SU-DHL-6 (cell line): Measurements from ENCODE around the gene LRCH3.

Experiments
- H2AFZ ChIP-seq: fragments of 200-600 bp; sonication (generic); 2 replicates; pipeline ENCODE4 v1.6.1; 2014; ENCODE audit warnings: low read depth, mild to moderate bottlenecking, moderate library complexity, mixed read lengths, antibody characterized with exemption, low read length; ENCODE audit not compliant: severe bottlenecking
- H3F3A ChIP-seq: fragments of 200-600 bp; shearing (Covaris generic); 2 replicates; pipeline ENCODE4 v1.6.0; 2016; ENCODE audit warnings: antibody characterized with exemption, mild to moderate bottlenecking; ENCODE audit not compliant: insufficient read depth
- H3K27ac ChIP-seq: fragments of 200-600 bp; sonication (generic); 2 replicates; pipeline ENCODE4 v1.5.1; 2016; ENCODE audit warnings: low read depth, mild to moderate bottlenecking, low read length, moderate library complexity, mixed read lengths
- H3K27me3 ChIP-seq: fragments of 200-600 bp; sonication (generic), shearing (Covaris generic); 2 replicates; pipeline ENCODE4 v1.6.0; 2014; ENCODE audit warnings: mild to moderate bottlenecking, low read length
- H3K36me3 ChIP-seq: fragments of 200-600 bp; sonication (generic); 2 replicates; pipeline ENCODE4 v1.6.1; 2014; ENCODE audit warnings: mild to moderate bottlenecking, low read length, mixed read lengths
- H3K4me2 ChIP-seq: fragments of 300-600, 200-600 bp; shearing (Covaris generic), sonication (generic); 2 replicates; pipeline ENCODE4 v1.6.0; 2014; ENCODE audit warnings: low read length, low read depth, mild to moderate bottlenecking; ENCODE audit not compliant: poor library complexity, severe bottlenecking
- H3K4me3 ChIP-seq: fragments of 200-600 bp; sonication (generic); 2 replicates; pipeline ENCODE4 v1.5.1; 2014; ENCODE audit warnings: antibody characterized with exemption, low read length, mild to moderate bottlenecking, mixed read lengths; ENCODE audit not compliant: insufficient read depth, poor library complexity, severe bottlenecking
- H3K79me2 ChIP-seq: fragments of 200-600 bp; sonication (generic); 2 replicates; pipeline ENCODE4 v1.6.1; 2014; ENCODE audit warnings: mild to moderate bottlenecking, low read length, moderate library complexity; ENCODE audit not compliant: insufficient read depth
- H3K9ac ChIP-seq: fragments of 200-600 bp; sonication (generic); 2 replicates; pipeline ENCODE4 v1.7.0; 2014; ENCODE audit warnings: mild to moderate bottlenecking, low read length
- H3K9me2 ChIP-seq: fragments of 200-600 bp; sonication (generic); replicated peaks from 2 replicates; pipeline ENCODE4 v1.6.1; 2014; ENCODE audit warnings: low read length; ENCODE audit not compliant: insufficient read depth
- H3K9me3 ChIP-seq: fragments of 200-600 bp; sonication (generic); 2 replicates; pipeline ENCODE4 v1.6.1; 2014; ENCODE audit warnings: low read length, mixed read lengths; ENCODE audit not compliant: insufficient read depth
- H4K20me1 ChIP-seq: fragments of 200-600 bp; sonication (generic); 2 replicates; pipeline ENCODE4 v1.6.1; 2014; ENCODE audit warnings: low read depth, mild to moderate bottlenecking, antibody characterized with exemption, low read length, moderate library complexity, mixed read lengths
- EZH2phosphoT487 ChIP-seq: fragments of 200-600 bp; sonication (generic), shearing (Covaris generic); conservative IDR thresholded peaks from 2 replicates; pipeline ENCODE4 v1.6.1; 2018; ENCODE audit warnings: mild to moderate bottlenecking, antibody characterized with exemption, low read length, moderate library complexity, mixed read lengths
- TF ChIP-seq, protein P1 (sequence below): fragments of 200-600 bp; sonication (generic); IDR thresholded peaks from one replicate; pipeline ENCODE4 v1.5.1; 2017; ENCODE audit warnings: antibody characterized with exemption, mild to moderate bottlenecking, low read length, moderate library complexity; ENCODE audit not compliant: insufficient read depth, poor library complexity, severe bottlenecking

LRCH3 gene

DNA sequence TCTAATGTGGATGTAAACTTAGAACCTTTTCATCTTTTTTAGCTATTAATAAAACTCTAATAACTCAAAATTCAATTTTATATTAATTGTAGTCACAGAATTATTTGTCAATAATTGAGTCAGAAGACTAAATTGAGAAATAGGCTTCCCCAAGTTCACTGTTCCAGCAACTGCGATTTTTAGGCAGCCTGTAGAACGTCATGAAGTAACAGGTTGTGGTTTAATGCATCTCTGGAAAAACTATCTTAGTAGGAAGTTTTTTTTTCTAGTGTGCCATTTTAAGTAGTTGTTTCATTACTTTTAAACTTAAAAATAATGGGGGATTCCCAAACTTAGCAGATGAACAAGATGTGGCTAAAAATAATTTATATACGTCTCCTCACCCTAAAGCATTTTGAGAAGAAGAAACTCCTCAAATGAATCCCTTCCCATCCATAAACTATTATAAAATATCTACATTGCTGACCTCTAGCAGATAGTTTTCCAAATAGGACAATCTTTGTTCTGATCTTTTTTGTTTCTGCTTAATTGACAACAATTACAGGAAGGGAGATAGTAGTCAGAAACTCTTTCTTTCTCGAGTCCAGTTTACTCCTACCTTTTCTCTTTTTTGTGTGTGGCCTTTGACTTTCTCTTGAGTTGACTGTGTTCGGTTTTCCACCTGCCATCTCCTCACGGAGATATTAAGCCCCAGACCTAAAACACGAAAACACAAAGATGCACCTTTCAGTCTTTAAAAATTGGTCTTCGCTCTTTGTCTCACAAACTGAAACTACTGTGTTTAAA is 43.1 kb downstream of the LRCH3 start:
- TF ChIP-seq, protein P1, sequence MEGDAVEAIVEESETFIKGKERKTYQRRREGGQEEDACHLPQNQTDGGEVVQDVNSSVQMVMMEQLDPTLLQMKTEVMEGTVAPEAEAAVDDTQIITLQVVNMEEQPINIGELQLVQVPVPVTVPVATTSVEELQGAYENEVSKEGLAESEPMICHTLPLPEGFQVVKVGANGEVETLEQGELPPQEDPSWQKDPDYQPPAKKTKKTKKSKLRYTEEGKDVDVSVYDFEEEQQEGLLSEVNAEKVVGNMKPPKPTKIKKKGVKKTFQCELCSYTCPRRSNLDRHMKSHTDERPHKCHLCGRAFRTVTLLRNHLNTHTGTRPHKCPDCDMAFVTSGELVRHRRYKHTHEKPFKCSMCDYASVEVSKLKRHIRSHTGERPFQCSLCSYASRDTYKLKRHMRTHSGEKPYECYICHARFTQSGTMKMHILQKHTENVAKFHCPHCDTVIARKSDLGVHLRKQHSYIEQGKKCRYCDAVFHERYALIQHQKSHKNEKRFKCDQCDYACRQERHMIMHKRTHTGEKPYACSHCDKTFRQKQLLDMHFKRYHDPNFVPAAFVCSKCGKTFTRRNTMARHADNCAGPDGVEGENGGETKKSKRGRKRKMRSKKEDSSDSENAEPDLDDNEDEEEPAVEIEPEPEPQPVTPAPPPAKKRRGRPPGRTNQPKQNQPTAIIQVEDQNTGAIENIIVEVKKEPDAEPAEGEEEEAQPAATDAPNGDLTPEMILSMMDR, result no peak
- TF ChIP-seq EZH2phosphoT487, result no peak
- Histone ChIP-seq H3K9me3 (no peaks in the 10 kb centered on the region), H4K20me1 (no peaks in the 10 kb centered on the region), H3K4me2 (no peak overlapping the region), H3K36me3 (peaks cover 28% of the 10 kb centered on the region; the same call in 1 of the 2 replicates), H3K27me3 (no peaks in the 10 kb centered on the region), H3F3A (no peaks in the 10 kb centered on the region), H3K9ac (no peak overlapping the region), H3K27ac (no peak overlapping the region), H2AFZ (no peak overlapping the region), H3K79me2 (no peaks in the 10 kb centered on the region), H3K9me2 (no peaks in the 10 kb centered on the region), H3K4me3 (no peak overlapping the region)

DNA sequence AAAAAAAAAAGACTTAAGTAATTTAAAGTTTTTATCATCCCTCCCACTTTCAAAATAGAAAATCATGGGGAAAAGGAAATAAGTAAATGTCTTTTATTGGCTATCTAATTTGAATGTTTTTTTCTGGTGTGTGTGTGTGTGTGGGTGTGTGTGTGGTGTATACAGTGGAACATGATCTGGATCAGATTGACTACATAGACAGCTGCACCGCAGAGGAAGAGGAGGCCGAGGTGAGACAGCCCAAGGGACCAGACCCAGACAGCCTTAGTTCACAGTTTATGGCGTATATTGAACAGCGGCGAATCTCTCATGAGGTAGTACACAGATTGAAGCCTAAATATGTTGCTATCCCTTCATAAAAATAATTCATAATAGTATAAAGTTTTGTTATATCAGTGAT is 44.5 kb downstream of the LRCH3 start:
- no peak overlapping the region for H3K4me3 ChIP-seq
- no peaks in the 10 kb centered on the region for H4K20me1 ChIP-seq
- H3K27me3 ChIP-seq, result no peaks in the 10 kb centered on the region
- H3K79me2 ChIP-seq, result no peaks in the 10 kb centered on the region
- H3K4me2 ChIP-seq, result no peak overlapping the region
- peaks cover 27% of the 10 kb centered on the region; the same call in 1 of the 2 replicates for H3K36me3 ChIP-seq
- no peak overlapping the region for H3K9ac ChIP-seq
- no peaks in the 10 kb centered on the region for H3K9me3 ChIP-seq
- no peak overlapping the region for H3K27ac ChIP-seq
- no peaks in the 10 kb centered on the region for H3K9me2 ChIP-seq
- H3F3A ChIP-seq, result no peaks in the 10 kb centered on the region
- TF ChIP-seq, protein P1, result no peak
- TF ChIP-seq EZH2phosphoT487, result no peak
- no peak overlapping the region for H2AFZ ChIP-seq

DNA sequence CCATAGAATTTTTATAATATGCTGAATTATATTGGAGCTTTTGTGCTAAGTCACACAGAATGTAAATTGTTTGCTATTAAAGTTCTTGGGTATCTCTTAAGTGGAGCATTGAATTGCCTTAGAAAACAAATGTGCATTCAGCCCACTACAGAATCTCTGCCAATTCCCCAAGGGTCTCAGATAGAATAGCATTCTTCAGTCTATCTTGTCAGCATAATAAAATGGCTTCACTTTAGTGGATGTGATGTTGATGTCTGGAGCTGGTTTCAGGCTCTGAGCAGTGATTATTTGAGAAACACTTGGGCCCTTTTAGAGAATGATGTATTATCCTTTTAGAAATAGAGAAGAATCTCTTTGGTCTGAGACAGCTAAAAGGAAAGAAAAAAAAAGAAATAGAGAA is 45.2 kb downstream of the LRCH3 start:
- Histone ChIP-seq H2AFZ (no peak overlapping the region), H3K27ac (no peak overlapping the region), H3K9me2 (no peaks in the 10 kb centered on the region), H3K9me3 (no peaks in the 10 kb centered on the region), H3K79me2 (no peaks in the 10 kb centered on the region), H3K4me2 (no peak overlapping the region), H3K9ac (no peak overlapping the region), H4K20me1 (no peaks in the 10 kb centered on the region), H3K36me3 (peaks cover 22% of the 10 kb centered on the region; the same call in 1 of the 2 replicates), H3K4me3 (no peak overlapping the region), H3K27me3 (no peaks in the 10 kb centered on the region), H3F3A (no peaks in the 10 kb centered on the region)
- TF ChIP-seq EZH2phosphoT487, result no peak
- TF ChIP-seq, protein P1, result no peak
